Parathyroid adenoma (tissue), 2 donors: ENCODE data around the gene TMEM54.

Source experiments
- H2AFZ ChIP-seq: fragments of 300-600 bp; sonication (generic); one replicate; pipeline ENCODE4 v1.7.0; 2017; ENCODE audit warnings: antibody characterized with exemption, mild to moderate bottlenecking
- H3K27ac ChIP-seq: fragments of 300-600 bp; sonication (generic); one replicate; pipeline ENCODE4 v1.7.0; 2017
- H3K27me3 ChIP-seq: fragments of 300-600 bp; sonication (generic); one replicate; pipeline ENCODE4 v1.7.0; 2017; ENCODE audit warnings: low read length; ENCODE audit not compliant: control insufficient read depth, insufficient read depth
- H3K36me3 ChIP-seq: fragments of 300-600 bp; sonication (generic); one replicate; pipeline ENCODE4 v1.7.0; 2017; ENCODE audit warnings: low read length; ENCODE audit not compliant: control insufficient read depth, insufficient read depth
- H3K4me1 ChIP-seq: fragments of 300-600 bp; sonication (generic); one replicate; pipeline ENCODE4 v1.7.0; 2017; ENCODE audit warnings: control low read depth
- H3K4me2 ChIP-seq: fragments of 300-600 bp; sonication (generic); one replicate; pipeline ENCODE4 v1.7.0; 2017; ENCODE audit warnings: low read length
- H3K4me3 ChIP-seq: fragments of 300-600 bp; sonication (generic); one replicate; pipeline ENCODE4 v1.7.0; 2017; ENCODE audit warnings: low read depth, low read length
- H3K79me2 ChIP-seq: fragments of 300-600 bp; sonication (generic); one replicate; pipeline ENCODE4 v1.7.0; 2017; ENCODE audit warnings: control low read depth
- H3K9ac ChIP-seq: fragments of 300-600 bp; sonication (generic); one replicate; pipeline ENCODE4 v1.7.0; 2017; ENCODE audit warnings: mild to moderate bottlenecking
- H3K9me3 ChIP-seq: fragments of 300-600 bp; sonication (generic); one replicate; pipeline ENCODE4 v1.7.0; 2017; ENCODE audit warnings: low read length; ENCODE audit not compliant: control insufficient read depth
- CTCF ChIP-seq: fragments of 300-600 bp; sonication (generic); IDR thresholded peaks from one replicate; pipeline ENCODE4 v1.7.0; 2017; ENCODE audit warnings: antibody characterized with exemption, mild to moderate bottlenecking
- donor health status: primary hyperparathyroidism.

TMEM54 gene

DNA sequence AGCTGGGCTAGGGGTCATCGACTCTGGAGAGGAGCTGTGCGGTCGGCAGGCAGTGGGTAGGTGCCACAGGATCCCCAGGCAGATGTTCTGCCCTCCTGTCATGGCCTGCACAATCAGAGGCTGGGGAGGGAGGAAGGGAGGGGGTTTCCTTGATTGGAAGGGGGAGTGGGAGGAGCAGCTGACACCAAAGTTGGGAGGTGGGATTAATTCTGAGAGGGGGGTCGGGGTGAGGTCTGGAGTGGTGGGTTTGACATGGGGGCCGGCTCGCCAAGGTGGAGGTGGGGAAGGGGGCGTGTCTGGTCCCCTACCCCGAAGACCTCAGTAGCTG, 15.5 kb downstream of the TMEM54 start:
- Histone ChIP-seq H3K27me3 (no peaks in the 10 kb centered on the region), H3K9ac (no peak overlapping the region), H3K4me2 (no peak overlapping the region), H3K9me3 (no peaks in the 10 kb centered on the region), H3K4me3 (no peak overlapping the region), H3K36me3 (no peaks in the 10 kb centered on the region), H3K27ac (no peak overlapping the region), H2AFZ (no peak overlapping the region), H3K79me2 (no peaks in the 10 kb centered on the region), H3K4me1 (no peaks in the 10 kb centered on the region)
- no peak for TF ChIP-seq CTCF

- Histone ChIP-seq H3K27ac (no peak overlapping the region), H3K9me3 (no peaks in the 10 kb centered on the region), H3K9ac (no peak overlapping the region), H3K4me2 (no peak overlapping the region), H3K36me3 (no peaks in the 10 kb centered on the region), H3K79me2 (no peaks in the 10 kb centered on the region), H2AFZ (no peak overlapping the region), H3K4me3 (no peak overlapping the region), H3K27me3 (no peaks in the 10 kb centered on the region), H3K4me1 (no peaks in the 10 kb centered on the region)
- TF ChIP-seq CTCF: no peak
These were observed 16.5 kb downstream of the TMEM54 start for GRCh38 chr1:32884726-32885125.

GRCh38 chr1:32884032-32884372, 17.2 kb downstream of the TMEM54 start:
- no peak overlapping the region for H3K4me3 ChIP-seq
- no peaks in the 10 kb centered on the region for H3K36me3 ChIP-seq
- H2AFZ ChIP-seq: no peak overlapping the region
- no peak overlapping the region for H3K27ac ChIP-seq
- no peaks in the 10 kb centered on the region for H3K9me3 ChIP-seq
- H3K4me1 ChIP-seq: no peaks in the 10 kb centered on the region
- no peak overlapping the region for H3K4me2 ChIP-seq
- no peak overlapping the region for H3K9ac ChIP-seq
- no peaks in the 10 kb centered on the region for H3K27me3 ChIP-seq
- no peak for TF ChIP-seq CTCF
- H3K79me2 ChIP-seq: no peaks in the 10 kb centered on the region

- no peaks in the 10 kb centered on the region for H3K27me3 ChIP-seq
These were observed 17.7 kb downstream of the TMEM54 start for GRCh38 chr1:32883338-32884031.

More at GRCh38 chr1:32883338-32884031, 17.7 kb downstream of the TMEM54 start:
- no peak for TF ChIP-seq CTCF
- Histone ChIP-seq H3K27ac (no peak overlapping the region), H3K4me2 (no peak overlapping the region), H3K36me3 (no peaks in the 10 kb centered on the region), H3K9me3 (no peaks in the 10 kb centered on the region), H3K79me2 (no peaks in the 10 kb centered on the region), H3K4me3 (no peak overlapping the region), H3K4me1 (no peaks in the 10 kb centered on the region), H2AFZ (no peak overlapping the region), H3K9ac (no peak overlapping the region)
